Fibroblast of gingiva (primary cell): ENCODE data around the gene CFAP20.
"Not testable (repeated sequence)": the region's sequence is repeated elsewhere in the genome, so short reads cannot be mapped to it uniquely, and the experiment has no call there.

ENCODE experiments used
- DNase-seq: peaks from one replicate; pipeline ENCODE4 v3.0.0-alpha.2; 2011; ENCODE audit warnings: low read depth

CFAP20 gene

DNA sequence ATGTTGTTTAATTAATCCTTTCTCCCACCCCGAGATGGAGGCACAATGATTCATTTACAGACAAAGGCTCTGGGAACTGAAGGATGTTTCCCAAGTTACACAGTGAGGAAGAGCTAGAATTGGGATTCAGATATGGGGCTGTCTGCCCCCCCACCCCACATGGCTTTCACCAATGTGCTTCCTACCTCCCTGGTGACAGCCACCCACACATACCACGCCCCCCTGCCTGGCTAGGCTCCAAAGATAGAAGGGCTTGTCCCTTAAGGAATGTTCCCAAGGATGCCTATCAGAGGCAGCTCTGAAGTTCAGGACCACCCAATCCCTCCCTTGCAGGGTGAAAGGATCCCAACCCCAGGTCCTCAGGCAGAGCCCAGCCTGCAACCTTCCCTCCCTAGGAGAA is 32.9 kb downstream of the CFAP20 start:
- no peak for DNase-seq

DNA sequence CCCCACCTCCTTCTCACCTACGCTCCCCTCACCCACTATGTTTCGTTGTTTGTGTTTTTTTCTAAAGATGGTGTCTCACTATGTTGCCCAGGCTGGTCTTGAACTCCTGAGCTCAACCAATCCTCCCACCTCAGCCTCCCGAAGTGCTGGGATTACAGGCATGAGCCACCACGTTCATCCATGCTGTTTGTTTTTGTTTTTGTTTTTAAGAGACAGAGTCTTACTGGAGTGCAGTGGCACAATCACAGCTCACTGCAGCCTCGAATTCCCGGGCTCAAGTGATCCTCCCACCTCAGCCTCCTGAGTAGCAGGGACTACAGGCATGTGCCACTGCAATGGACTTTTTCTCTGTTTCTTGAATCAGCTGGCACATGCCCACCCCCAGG is 33.6 kb downstream of the CFAP20 start:
- DNase-seq, result not testable (repeated sequence)

DNA sequence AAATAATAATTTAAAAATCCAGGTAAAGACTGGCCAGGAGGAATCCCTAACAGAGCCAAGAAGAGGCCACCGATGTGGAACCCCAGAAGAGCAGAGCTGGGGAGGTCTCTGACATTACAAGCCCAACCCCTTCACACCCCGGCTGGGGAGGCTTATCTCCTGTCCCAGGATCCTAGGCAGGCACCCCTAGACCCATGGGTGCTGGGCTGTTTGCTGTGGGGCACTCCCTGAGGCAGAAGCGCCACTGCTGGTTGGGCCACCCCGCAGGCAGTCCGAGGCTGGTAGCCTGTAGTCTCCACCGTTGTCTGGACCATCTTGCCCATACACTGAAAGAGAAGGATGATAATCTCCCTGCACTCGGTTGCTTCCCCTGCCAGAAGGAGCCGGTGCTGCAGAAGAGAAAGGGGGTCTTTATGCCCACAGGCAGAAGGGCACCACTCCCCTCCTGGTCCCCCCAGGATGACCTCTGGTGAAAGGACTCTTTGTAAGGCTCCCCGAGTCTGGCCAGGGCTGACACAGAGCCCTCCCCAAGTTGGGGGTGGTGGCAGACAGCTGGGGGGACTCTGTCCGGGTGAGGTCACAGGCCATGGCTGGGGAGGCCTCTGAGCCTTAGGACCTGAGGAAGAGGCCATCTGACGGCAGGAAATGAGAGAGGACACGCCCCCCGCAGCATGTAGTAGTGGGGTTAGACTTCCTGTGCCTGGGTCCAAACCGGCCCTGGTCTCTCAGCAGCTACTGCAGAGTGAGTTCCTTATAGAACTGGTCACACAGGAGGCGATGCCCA is 34.2 kb downstream of the CFAP20 start:
- DNase-seq, result no peak

GRCh38 chr16:58094026-58094425 is 35.2 kb downstream of the CFAP20 start:
- no peak for DNase-seq

DNA sequence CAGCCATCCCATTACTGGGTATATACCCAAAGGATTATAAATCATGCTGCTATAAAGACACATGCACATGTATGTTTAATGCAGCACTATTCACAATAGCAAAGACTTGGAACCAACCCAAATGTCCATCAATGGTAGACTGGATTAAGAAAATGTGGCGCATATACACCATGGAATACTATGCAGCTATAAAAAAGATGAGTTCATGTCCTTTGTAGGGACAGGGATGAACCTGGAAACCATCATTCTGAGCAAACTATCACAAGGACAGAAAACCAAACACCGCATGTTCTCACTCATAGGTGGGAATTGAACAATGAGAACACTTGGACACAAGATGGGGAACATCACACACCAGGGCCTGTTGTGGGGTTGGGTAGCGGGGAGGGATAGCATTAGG is 38.8 kb downstream of the CFAP20 start:
- not testable (repeated sequence) for DNase-seq

GRCh38 chr16:58088091-58088490 is 41.1 kb downstream of the CFAP20 start:
- no peak for DNase-seq

GRCh38 chr16:58087209-58087913 is 41.8 kb downstream of the CFAP20 start:
- DNase-seq, result no peak

DNA sequence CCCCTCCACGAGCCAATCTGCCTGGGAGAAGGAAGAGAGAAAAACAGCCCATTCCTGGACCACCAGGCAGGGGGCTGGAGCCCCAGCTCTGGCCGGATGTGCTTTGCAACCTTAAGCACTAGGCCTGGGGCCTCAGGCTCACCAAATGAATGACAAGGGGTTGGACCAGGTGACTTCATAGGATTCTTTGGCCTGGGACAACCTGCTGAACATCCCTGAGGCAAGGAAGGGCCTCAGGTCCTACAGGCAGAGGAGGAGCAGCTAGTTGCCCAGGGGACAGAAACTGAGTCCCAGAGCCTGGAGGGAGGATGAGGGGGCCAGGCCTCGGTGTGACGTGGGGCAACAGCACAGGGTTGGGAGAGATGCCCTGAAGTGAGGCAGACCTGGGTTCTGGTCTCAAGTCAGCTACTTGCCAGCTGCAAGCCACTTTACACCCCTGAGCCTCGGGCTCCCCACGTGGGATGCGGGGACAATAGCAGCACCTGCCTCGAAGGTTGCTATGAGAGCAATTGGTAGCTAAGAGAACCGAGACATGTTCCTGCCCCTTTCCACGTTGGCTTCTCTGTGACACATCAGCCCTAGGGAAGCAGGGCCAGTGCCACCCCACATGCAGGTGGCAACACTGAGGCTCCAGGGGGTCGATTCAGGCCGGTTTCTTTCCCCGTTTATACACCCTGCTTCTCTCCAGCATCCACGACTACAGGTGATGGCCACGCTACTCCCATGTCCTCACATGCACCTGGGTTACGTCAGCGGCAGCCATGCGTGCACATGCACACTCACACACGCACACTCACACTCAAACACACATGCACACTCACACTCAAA is 42.6 kb downstream of the CFAP20 start:
- no peak for DNase-seq

DNA sequence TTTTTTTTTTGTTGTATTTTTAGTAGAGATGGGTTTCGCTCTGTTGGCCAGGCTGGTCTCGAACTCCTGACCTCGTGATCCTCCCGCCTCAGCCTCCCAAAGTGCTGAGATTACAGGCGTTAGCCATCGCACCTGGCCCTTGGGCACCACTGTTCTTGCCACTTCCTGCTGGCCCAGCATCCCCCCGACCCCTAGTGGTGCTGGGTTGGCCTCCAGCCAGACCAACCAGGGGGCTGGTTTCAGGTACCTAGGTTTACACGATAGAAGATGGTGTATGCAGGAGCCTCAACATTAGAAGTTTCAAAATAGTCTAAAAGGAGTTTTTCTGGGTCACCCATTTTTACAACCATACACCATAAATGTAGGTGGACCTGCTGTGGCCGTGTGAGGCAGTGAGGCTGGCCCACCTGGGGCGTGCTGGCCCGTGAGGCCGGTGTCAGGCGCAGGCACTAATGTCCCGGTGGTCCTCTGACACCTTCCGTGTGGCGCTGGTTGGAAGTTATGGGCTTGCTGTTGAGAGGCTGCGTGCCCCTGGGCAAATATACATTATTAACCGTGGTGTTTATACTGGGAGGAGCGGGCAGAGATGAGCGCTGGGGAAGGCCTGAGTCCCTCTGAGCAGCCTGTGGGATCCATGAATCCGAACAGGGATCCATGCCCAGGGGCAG is 43.5 kb downstream of the CFAP20 start:
- no peak for DNase-seq

- no peak for DNase-seq
Measured at GRCh38 chr16:58085171-58085570, 44.0 kb downstream of the CFAP20 start.

DNA sequence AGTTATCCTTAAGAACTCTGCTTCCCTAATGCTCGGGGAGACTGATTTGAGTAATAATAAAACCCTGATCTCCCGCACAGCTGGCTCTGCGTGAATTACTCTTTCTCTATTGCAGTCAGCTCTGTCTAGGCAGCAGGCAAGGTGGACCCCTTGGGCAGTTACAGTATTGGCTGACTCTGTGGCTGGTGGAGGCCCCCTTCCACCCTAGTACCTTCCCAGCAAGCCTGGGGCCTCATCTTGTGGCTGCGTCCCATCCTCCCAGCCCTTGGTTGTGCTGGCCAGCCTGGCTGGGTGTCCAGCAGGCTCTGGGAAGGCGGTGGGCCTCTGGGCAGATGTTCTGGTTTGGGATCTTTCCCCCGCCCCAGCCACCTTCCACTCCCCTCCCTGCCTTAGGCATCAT is 44.5 kb downstream of the CFAP20 start:
- DNase-seq, result no peak

DNA sequence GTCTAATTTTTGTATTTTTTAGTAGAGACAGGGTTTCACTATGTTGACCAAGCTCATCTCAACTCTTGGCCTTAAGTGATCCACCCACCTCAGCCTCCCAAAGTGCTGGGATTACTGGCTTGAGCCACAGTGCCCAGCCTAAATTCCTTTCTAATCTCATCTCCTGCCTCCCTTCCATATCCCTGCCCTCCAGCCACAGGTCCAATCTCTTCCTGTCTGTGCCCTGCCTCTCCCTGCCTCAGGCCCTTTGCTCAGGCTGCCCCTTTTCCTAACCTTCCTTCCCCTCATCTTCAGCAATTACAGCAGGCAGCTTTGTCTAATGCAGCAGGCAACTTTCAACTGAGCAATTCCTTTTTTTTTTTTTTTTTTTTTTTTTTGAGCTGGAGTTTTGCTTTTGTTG is 46.8 kb downstream of the CFAP20 start:
- DNase-seq, result no peak

DNA sequence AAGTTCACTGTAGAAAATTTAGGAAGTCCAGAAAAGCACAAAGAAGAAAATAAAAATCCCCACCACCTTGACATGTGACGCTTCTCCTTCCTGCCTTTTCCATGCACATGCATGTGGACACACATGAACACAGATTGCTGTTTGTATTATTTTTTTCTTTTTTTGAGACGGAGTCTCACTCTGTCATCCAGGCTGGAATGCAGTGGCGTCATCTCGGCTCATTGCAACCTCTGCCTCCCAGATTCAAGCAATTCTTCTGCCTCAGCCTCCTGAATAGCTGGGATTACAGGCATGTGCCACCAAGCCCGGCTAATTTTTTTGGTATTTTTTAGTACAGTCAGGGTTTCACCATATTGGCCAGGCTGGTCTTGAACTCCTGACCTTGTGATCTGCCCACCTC is 48.5 kb downstream of the CFAP20 start:
- not testable (repeated sequence) for DNase-seq

DNA sequence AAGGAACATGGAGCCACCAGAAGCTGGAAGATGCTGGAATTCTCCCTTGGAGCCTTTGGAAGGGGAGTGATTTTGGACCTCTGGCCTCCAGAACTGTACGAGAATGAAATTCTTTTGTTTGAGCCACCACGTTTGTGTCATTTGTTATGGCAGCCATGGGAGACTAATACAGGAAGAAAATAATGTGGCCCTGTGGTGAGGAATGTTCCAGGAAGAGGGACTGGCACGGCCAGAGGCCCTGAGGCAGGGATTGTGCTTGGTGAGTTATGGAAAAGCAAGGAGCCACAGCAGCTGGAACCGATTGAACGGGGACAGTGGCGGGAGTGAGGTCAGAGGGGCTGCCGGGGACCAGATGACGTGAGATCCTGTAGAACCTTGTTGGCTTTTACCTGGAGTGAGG is 51.4 kb downstream of the CFAP20 start:
- DNase-seq, result no peak

DNA sequence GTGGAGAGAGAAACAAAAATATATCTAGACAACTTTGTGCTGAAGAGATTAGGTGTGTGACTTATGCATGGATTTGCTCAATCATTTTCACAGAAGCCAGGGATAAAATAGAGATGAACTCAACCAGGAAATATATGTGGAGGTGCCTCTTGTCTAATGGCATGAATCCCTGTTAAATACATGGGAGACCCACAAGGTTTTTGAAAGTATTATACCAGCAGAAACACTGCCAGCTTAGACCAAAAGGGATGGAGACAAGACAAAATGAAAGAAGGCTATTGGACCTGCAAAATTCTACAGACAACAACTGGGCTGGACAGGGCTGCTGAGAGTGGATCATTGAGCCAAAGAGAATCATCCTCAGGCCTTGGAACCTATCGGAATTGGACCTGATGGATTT is 52.7 kb downstream of the CFAP20 start:
- no peak for DNase-seq

DNA sequence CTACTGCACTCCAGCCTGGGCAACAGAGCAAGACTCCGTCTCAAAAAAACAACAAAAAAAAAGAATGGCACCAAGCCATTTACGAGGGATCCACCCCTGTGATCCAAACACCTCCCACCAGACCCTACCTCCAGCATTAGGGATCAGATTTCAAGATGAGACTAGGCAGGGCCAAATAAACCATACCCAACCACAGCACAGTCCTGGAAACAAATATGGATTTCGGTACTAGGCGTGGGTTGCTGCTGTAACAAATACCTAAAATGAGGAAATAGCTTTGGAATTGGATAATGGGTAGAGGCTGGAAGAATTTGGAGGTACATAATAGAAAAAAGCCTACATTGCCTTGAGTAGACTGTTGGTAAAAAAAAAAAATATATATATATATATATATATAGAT is 54.5 kb downstream of the CFAP20 start:
- no peak for DNase-seq

GRCh38 chr16:58073086-58073485 is 56.1 kb downstream of the CFAP20 start:
- not testable (repeated sequence) for DNase-seq

DNA sequence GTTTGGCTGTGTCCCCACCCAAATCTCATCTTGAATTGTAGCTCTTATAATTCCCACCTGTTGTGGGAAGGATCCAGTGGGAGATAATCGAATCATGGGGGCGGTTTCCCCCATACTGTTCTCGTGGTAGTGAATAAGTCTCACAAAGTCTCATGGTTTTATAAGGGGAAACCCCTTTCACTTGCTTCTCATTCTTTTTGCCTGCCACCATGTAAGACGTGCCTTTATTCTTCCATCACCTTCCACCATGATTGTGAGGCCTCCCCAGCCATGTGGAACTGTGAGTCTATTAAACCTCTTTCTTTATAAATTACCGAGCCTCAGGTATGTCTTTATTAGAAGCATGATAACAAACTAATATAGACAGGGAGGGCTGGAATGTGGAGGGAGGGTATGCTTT is 57.0 kb downstream of the CFAP20 start:
- not testable (repeated sequence) for DNase-seq

DNA sequence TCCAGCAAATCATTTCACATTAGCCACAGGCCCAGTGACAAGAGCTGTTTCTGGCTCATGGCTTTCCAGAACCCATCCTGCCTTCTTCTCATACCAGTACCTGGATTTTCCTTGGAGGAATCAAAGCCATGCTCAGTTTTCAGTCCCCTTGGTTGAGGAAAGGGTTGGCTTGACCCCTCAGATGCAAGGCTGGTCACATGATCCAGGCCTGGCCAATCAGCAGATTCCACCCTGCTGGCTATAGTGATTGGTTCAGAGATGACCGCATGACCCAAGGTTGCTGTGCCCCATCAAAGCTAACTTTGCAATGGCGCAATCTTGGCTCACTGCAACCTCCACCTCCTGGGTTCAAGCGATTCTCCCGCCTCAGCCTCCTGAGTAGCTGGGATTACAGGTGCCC is 58.6 kb downstream of the CFAP20 start:
- DNase-seq, result no peak
